ENCODE measurements around the gene PLEKHG5.

GRCh38 chr1:6508154-6508815, 16.8 kb upstream of the PLEKHG5 start:
- no peak for TF ChIP-seq EP300 (IDR thresholded peaks at IDR 0.05)
- no peak for TF ChIP-seq CTCF (IDR thresholded peaks at IDR 0.05)
